GM06990 (cell line): ENCODE data around the gene CDX2.
"Not testable (repeated sequence)": the region's sequence is repeated elsewhere in the genome, so short reads cannot be mapped to it uniquely, and the experiment has no call there.

Experiments used
- DNase-seq: peaks from one replicate; pipeline ENCODE4 v3.0.0-alpha.2; 2011; ENCODE audit not compliant: insufficient read length; ENCODE audit errors: extremely low read depth
- H3K27me3 ChIP-seq: replicated peaks from 2 replicates; pipeline ENCODE4 v1.6.0; 2011; ENCODE audit warnings: low read length; ENCODE audit not compliant: control insufficient read depth, insufficient read depth
- H3K36me3 ChIP-seq: 2 replicates; pipeline ENCODE4 v1.5.1; 2011; ENCODE audit warnings: low read length; ENCODE audit not compliant: control insufficient read depth, insufficient read depth
- H3K4me3 ChIP-seq: replicated peaks from 2 replicates; pipeline ENCODE4 v1.5.1; 2011; ENCODE audit warnings: low read depth, mild to moderate bottlenecking, control low read depth, low read length
- TF ChIP-seq, protein P1 (sequence below): IDR thresholded peaks from 2 replicates; pipeline ENCODE4 v1.5.1; 2011; ENCODE audit warnings: low read length, control low read depth, mild to moderate bottlenecking, inconsistent platforms; ENCODE audit not compliant: insufficient read depth, poor library complexity, severe bottlenecking

CDX2 gene

DNA sequence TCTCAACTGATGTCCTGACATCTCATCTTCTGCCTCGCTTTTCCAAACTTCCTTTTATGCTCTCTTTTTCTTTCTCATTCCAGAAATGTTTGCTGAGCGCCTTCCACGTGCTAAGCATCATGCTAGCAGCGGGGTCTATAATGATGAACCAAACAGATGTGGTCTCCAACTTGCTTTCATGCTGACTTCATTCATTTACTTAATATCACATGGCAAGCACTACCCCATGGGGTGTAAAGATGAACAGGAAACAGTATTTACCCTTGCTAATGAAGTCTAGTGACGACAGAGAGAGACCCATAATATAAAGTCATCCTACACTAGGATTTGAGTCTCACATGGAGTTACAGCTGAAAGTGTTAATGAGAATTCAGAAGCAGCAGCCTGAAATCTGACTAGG is 40.9 kb upstream of the CDX2 start:
- no peaks in the 10 kb centered on the region for H3K36me3 ChIP-seq
- TF ChIP-seq, protein P1, sequence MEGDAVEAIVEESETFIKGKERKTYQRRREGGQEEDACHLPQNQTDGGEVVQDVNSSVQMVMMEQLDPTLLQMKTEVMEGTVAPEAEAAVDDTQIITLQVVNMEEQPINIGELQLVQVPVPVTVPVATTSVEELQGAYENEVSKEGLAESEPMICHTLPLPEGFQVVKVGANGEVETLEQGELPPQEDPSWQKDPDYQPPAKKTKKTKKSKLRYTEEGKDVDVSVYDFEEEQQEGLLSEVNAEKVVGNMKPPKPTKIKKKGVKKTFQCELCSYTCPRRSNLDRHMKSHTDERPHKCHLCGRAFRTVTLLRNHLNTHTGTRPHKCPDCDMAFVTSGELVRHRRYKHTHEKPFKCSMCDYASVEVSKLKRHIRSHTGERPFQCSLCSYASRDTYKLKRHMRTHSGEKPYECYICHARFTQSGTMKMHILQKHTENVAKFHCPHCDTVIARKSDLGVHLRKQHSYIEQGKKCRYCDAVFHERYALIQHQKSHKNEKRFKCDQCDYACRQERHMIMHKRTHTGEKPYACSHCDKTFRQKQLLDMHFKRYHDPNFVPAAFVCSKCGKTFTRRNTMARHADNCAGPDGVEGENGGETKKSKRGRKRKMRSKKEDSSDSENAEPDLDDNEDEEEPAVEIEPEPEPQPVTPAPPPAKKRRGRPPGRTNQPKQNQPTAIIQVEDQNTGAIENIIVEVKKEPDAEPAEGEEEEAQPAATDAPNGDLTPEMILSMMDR: no peak
- H3K4me3 ChIP-seq: no peak overlapping the region
- H3K27me3 ChIP-seq: no peaks in the 10 kb centered on the region
- DNase-seq: no peak

DNA sequence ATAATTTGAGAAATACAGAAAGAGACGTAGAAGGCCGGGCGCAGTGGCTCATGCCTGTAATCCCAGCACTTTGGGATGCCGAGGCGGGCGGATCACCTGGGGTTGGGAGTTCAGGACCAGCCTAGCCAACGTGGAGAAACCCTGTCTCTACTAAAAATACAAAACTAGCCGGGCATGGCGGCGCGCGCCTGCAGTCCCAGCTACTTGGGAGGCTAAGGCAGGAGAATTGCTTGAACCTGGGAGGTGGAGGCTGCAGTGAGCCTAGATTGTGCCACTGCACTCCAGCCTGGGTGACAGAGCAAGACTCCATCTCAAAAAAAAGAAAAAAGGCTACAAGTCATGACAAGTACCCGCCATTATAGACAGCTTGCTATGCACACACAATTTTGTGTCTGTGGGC is 35.9 kb upstream of the CDX2 start:
- not testable (repeated sequence) for H3K27me3 ChIP-seq, DNase-seq, H3K36me3 ChIP-seq, H3K4me3 ChIP-seq

DNA sequence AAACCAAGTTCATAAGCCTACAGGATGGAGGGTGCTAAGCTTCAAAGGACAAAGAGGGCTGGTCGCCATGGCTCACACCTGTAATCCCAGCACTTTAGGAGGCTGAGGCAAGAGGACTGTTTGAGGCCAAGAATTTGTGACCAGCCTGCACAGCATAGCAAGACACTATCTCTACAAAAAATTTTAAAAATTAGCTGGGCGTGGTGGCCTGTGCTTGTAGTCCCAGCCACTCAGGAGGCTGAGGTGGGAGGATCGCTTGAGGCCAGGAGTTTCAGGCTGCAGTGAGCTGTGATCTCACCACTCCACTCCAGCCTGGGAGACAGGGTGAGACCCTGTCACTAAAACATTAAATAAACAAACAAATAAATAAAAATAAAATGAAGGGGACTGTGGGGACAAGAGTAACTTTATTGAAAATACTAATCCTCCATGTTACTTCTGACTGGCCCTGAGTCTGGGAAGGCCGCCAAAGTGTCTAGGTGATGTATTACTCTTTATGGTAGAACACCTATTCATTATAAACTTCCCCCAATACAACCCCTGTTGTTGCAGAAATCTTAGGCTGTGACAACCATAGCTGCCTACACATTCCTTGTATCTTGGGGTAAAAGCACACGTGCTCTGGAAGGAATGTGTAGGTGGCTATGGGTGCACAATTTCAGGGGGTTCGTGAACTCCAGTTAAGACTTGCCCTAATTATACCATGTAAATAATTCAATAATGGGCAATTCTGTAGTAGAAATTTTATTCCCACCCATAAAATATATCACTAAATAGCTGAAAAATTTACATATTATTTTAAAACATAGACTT is 34.0 kb upstream of the CDX2 start:
- no peak overlapping the region for H3K4me3 ChIP-seq
- no peak for DNase-seq
- no peaks in the 10 kb centered on the region for H3K27me3 ChIP-seq
- TF ChIP-seq, protein P1: no peak
- H3K36me3 ChIP-seq: no peaks in the 10 kb centered on the region

DNA sequence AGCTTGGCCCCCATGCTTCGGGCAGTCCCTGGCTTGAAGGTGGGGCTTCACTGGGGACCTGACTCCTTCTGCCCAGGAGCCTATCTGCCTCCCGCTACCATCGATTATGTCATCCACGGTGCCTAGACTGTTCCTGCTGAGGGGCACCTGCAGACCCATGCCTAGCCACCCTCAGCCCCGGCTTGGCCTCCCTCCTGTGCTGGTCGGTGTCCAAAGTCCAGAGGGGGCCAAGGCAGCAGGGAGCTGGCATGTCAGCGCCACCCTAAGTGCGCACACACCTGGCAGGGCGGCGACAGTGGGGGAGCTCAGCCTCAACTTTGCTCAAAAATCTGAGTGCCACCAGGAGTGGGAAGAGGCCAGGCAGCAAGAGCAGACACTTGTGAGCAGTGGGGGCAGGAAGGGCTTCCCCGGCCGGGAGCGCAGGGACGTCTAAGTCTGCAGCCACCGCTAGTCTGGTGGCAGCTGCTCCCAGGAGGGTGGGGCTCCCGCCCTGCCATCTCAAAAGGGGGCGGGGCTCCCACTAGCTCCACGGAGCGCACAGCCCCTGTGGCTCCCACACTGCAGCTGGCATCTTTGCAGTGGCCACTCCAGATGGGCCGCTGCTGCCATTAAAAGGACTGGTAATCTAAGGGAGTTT is 32.8 kb upstream of the CDX2 start:
- no peak for DNase-seq
- H3K27me3 ChIP-seq: no peaks in the 10 kb centered on the region
- no peaks in the 10 kb centered on the region for H3K36me3 ChIP-seq
- H3K4me3 ChIP-seq: no peak overlapping the region
- TF ChIP-seq, protein P1: no peak

DNA sequence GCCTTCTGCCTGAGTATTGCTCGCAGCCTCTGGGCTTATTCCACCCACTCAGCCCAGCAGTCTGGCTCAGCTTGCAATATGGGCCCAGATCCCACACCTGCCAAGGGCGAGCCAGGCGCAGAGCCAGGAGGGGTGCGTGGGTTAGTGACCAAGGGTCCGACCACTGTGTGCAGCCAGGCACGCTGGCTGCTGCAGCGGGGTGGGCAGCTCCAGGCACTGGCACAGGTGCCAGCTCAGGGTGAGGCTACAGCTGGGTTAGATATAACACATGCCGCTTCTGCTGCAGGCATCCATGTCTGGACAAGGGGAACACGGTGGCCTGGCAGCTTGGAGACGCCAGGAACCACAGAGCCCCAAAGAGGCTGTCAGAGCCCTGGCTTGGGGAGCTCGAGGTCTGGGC is 31.9 kb upstream of the CDX2 start:
- no peak overlapping the region for H3K4me3 ChIP-seq
- TF ChIP-seq, protein P1: no peak
- no peaks in the 10 kb centered on the region for H3K27me3 ChIP-seq
- H3K36me3 ChIP-seq: no peaks in the 10 kb centered on the region
- no peak for DNase-seq

DNA sequence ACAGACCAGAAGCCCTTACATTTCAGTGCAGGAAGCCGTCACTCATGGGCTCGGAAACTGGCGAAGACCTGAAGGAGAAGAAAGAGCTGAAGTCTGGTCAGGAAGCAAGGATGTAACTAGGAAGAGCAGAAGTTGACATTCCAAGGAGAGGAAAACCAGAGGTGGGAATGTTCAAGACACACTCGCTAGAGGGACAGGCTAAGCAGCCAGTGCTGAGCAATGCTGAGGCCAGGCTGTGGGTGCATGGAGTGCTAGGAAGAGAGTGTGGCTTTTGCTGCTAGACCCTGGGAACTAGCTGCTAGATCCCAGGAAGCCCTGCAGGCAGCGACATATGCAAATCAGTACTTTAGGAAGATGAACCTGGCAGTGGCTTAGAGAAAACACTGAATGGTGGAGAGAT is 31.5 kb upstream of the CDX2 start:
- Histone ChIP-seq H3K36me3 (no peaks in the 10 kb centered on the region), H3K27me3 (no peaks in the 10 kb centered on the region), H3K4me3 (no peak overlapping the region)
- TF ChIP-seq, protein P1: no peak
- no peak for DNase-seq
